Tibial nerve (tissue), 4 donors: ENCODE measurements around the gene DLX5.

Experiments
- CTCF ChIP-seq, 5 experiments: fragments of 200-600 bp in 3 of 5; fragments of 450-650 bp in 2 of 5; sonication (generic) in 3 of 5; IDR thresholded peaks; one replicate each; pipeline ENCODE4 v1.5.1; 2016 to 2019; ENCODE audit warnings: antibody characterized with exemption in 5 of 5, mild to moderate bottlenecking in 3 of 5, moderate library complexity in 2 of 5
- EP300 ChIP-seq, 2 donors: sonication (generic); formaldehyde crosslinking; IDR thresholded peaks; one replicate each; pipeline ENCODE4 v1.6.1; 2017; ENCODE audit warnings: antibody characterized with exemption in 2 of 2, mild to moderate bottlenecking in 1 of 2

GRCh38 chr7:97002555-97003261 is 21.9 kb downstream of the DLX5 start:
- TF ChIP-seq CTCF (IDR thresholded peaks at IDR 0.05) (no peak), EP300 (IDR thresholded peaks at IDR 0.05) (no peak)
